ENCODE data around the gene GCFC2. TPM values are rescaled to one million over a fixed set of nuclear protein-coding genes. Genes with fewer than 3 reads are reported as not detected.
"Not testable (repeated sequence)": the region's sequence is repeated elsewhere in the genome, so short reads cannot be mapped to it uniquely, and the experiment has no call there.

The GCFC2 gene
- total RNA-seq, 1 donor from 2014 or later: 27.5 TPM

- DNase-seq: no peak
- TF ChIP-seq CTCF (IDR thresholded peaks at IDR 0.05): no peak
- intact Hi-C loops (cut with micrococcal nuclease): no loop called here
- no peaks in the 10 kb centered on the region for H3K36me3 Mint-ChIP-seq (ENCODE audit: low read depth)
- no peaks in the 10 kb centered on the region for H3K9me3 Mint-ChIP-seq
- peaks cover 21% of the 10 kb centered on the region for H3K27me3 Mint-ChIP-seq
- no peak for ATAC-seq (ENCODE audit: low read depth)
- no peaks in the 10 kb centered on the region for H3K4me1 Mint-ChIP-seq
- ChIA-PET CTCF (no interaction called here), POLR2A (no interaction called here)
- H3K27ac Mint-ChIP-seq: no peak overlapping the region
- H3K4me3 Mint-ChIP-seq: no peak overlapping the region
Observed at GRCh38 chr2:75719616-75720015, 8.9 kb upstream of the GCFC2 start.

GRCh38 chr2:75716406-75716805 lies 5.7 kb upstream of the GCFC2 start:
- no peaks in the 10 kb centered on the region for H3K9me3 Mint-ChIP-seq
- TF ChIP-seq CTCF (IDR thresholded peaks at IDR 0.05): no peak
- intact Hi-C loops (cut with micrococcal nuclease): no loop called here
- no peaks in the 10 kb centered on the region for H3K4me1 Mint-ChIP-seq
- H3K4me3 Mint-ChIP-seq: no peak overlapping the region
- no peaks in the 10 kb centered on the region for H3K36me3 Mint-ChIP-seq (ENCODE audit: low read depth)
- ChIA-PET CTCF (interaction anchor here (1.3 kb wide), 1 partner anchor 76 kb away, joined by 3 read pairs; no protein-coding TSS in a partner anchor), POLR2A (no interaction called here)
- peaks cover 5% of the 10 kb centered on the region for H3K27me3 Mint-ChIP-seq
- DNase-seq: no peak
- no peak for ATAC-seq (ENCODE audit: low read depth)
- H3K27ac Mint-ChIP-seq: no peak overlapping the region

GRCh38 chr2:75711590-75711989 lies 875 bp upstream of the GCFC2 start:
- intact Hi-C loops (cut with micrococcal nuclease): loop anchor here (2.0 kb wide), 1 partner anchor 35 kb away; no protein-coding TSS in a partner anchor
- ATAC-seq (ENCODE audit: low read depth); H3K4me3 Mint-ChIP-seq; CTCF ChIA-PET; H3K36me3 Mint-ChIP-seq (ENCODE audit: low read depth); H3K27me3 Mint-ChIP-seq; H3K9me3 Mint-ChIP-seq; H3K27ac Mint-ChIP-seq; DNase-seq: not testable (repeated sequence)
- POLR2A ChIA-PET: interaction anchor here (0.5 kb wide), 1 partner anchor 273 kb away, joined by 5 read pairs; no protein-coding TSS in a partner anchor
- peaks cover 21% of the 10 kb centered on the region for H3K4me1 Mint-ChIP-seq

- intact Hi-C loops (cut with micrococcal nuclease): loop anchor here (1.0 to 2.0 kb wide), 2 partner anchors 33 to 64 kb away; partner anchors contain the start of gene MRPL19
- peaks cover 21% of the 10 kb centered on the region for H3K4me1 Mint-ChIP-seq
- ChIA-PET POLR2A (interaction anchor here (0.8 to 0.9 kb wide), 2 partner anchors 59 to 64 kb away, joined by 3 to 5 read pairs; partner anchors contain the start of gene MRPL19), CTCF (no interaction called here)
- H3K9me3 Mint-ChIP-seq: no peaks in the 10 kb centered on the region
- peaks cover 9% of the 10 kb centered on the region for H3K36me3 Mint-ChIP-seq (ENCODE audit: low read depth)
- H3K27me3 Mint-ChIP-seq: no peaks in the 10 kb centered on the region
- no peak for DNase-seq
- no peak for TF ChIP-seq CTCF (IDR thresholded peaks at IDR 0.05)
- no peak for ATAC-seq (ENCODE audit: low read depth)
- H3K27ac Mint-ChIP-seq: peak overlapping the region; percentile 95
- peak overlapping the region; percentile 89 for H3K4me3 Mint-ChIP-seq
Observed at GRCh38 chr2:75710220-75710576, 517 bp downstream of the GCFC2 start.

GRCh38 chr2:75709297-75709696 lies 1.4 kb downstream of the GCFC2 start:
- Mint-ChIP-seq H3K4me3 (peak overlapping the region; percentile 55), H3K27ac (peak overlapping the region; percentile 24), H3K36me3 (ENCODE audit: low read depth) (peaks cover 18% of the 10 kb centered on the region), H3K9me3 (no peaks in the 10 kb centered on the region), H3K27me3 (no peaks in the 10 kb centered on the region), H3K4me1 (peaks cover 21% of the 10 kb centered on the region)
- intact Hi-C loops (cut with micrococcal nuclease): loop anchor here (5.0 kb wide), 1 partner anchor 752 kb away; the partner anchor contains the start of gene POLE4
- POLR2A ChIA-PET: no interaction called here
- DNase-seq (no peak), ATAC-seq (ENCODE audit: low read depth) (no peak)
- no peak for TF ChIP-seq CTCF (IDR thresholded peaks at IDR 0.05)
- CTCF ChIA-PET: no interaction called here

GRCh38 chr2:75707901-75708300 lies 2.8 kb downstream of the GCFC2 start:
- Mint-ChIP-seq H3K36me3 (ENCODE audit: low read depth) (peaks cover 30% of the 10 kb centered on the region), H3K4me3 (no peak overlapping the region), H3K27me3 (no peaks in the 10 kb centered on the region), H3K4me1 (peaks cover 21% of the 10 kb centered on the region), H3K27ac (no peak overlapping the region), H3K9me3 (no peaks in the 10 kb centered on the region)
- ATAC-seq (ENCODE audit: low read depth) (no peak), DNase-seq (no peak)
- POLR2A ChIA-PET: no interaction called here
- intact Hi-C loops (cut with micrococcal nuclease): loop anchor here (5.0 kb wide), 1 partner anchor 751 kb away; the partner anchor contains the start of gene POLE4
- TF ChIP-seq CTCF (IDR thresholded peaks at IDR 0.05): no peak
- CTCF ChIA-PET: no interaction called here

Measured in activated B cell treated with CpG ODN at 0.5 μM for 24 hours (primary cell).